ENCODE results near the gene ADAM30. TPM values are rescaled to one million over a fixed set of nuclear protein-coding genes. Genes with fewer than 3 reads are reported as not detected.

The ADAM30 gene
- total RNA-seq, 2 donors from 2014 or later, result not detected

DNA sequence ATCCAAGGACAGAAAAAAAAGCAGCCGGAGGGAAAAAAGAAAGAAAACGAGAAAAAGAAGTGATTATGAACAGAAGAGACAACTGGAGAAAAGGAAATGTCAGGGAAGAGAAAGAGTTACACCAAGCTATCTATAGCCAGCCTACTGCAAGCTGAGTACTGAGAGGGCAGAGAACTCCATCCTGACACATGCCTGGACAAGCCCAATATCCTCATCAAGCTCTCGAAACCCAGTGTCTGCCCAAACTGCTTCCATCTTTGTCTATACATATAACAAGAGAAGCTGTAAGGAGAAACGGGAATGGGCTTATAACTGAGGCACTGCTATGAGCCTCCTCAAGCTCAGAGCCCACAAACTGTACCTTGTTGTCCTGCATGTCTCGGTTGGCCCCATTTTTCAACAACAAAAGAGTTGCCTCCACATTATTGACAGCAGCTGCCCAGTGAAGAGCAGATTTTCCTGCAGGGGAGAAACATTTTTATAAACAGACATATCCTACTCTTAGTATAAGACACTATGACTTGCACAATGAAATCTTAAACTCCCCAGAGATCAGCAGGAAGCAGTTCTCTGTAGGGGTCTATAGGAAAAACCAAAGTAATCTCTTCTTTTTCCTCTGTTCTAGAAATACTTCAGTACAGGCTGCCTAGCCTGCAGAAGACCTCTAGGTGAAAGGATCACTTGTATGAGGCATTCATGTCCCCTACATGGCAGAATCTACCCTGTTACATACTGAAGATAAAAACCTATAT, 21.2 kb upstream of the ADAM30 start:
- H3K9me3 ChIP-seq, result no peaks in the 10 kb centered on the region
- TF ChIP-seq POLR2A (IDR thresholded peaks at IDR 0.05), result no peak
- no peak for TF ChIP-seq CTCF (IDR thresholded peaks at IDR 0.05)
- WGBS, 2 donors, result 72 to 81% methylated on average over 5 of the region's 5 CpGs
- no peak overlapping the region for H3K27ac ChIP-seq
- DNase-seq (no peak), ATAC-seq (no peak)
- peaks cover 14 to 49% of the 10 kb centered on the region in 2 donors for H3K36me3 ChIP-seq (replicated peaks in 1 of 2; ENCODE audit: insufficient read depth in 1 of 2, low read depth in 2 of 2)
- no peaks in the 10 kb centered on the region for H3K4me1 ChIP-seq
- H3K27me3 ChIP-seq, result no peaks in the 10 kb centered on the region
- intact Hi-C loops (cut with DNase I), result no loop called here
- H3K4me3 ChIP-seq, result no peak overlapping the region

- H3K9me3 ChIP-seq, result no peaks in the 10 kb centered on the region
- no peaks in the 10 kb centered on the region for H3K27me3 ChIP-seq
- ATAC-seq, result no peak
- WGBS, 2 donors, result 95 to 100% methylated on average over 2 to 6 of the region's 6 CpGs
- no peak overlapping the region for H3K4me3 ChIP-seq
- intact Hi-C loops (cut with DNase I), result no loop called here
- TF ChIP-seq POLR2A (IDR thresholded peaks at IDR 0.05) (no peak), CTCF (IDR thresholded peaks at IDR 0.05) (no peak)
- H3K27ac ChIP-seq, result no peak overlapping the region
- H3K4me1 ChIP-seq, result no peaks in the 10 kb centered on the region
- no peak for DNase-seq
- peaks cover 14 to 37% of the 10 kb centered on the region in 2 donors for H3K36me3 ChIP-seq (replicated peaks in 1 of 2; ENCODE audit: insufficient read depth in 1 of 2, low read depth in 2 of 2)
These were observed 19.2 kb upstream of the ADAM30 start for GRCh38 chr1:119915517-119915916.

- TF ChIP-seq CTCF (IDR thresholded peaks at IDR 0.05) (no peak), POLR2A (IDR thresholded peaks at IDR 0.05) (no peak)
- ATAC-seq (no peak), DNase-seq (no peak)
- H3K27me3 ChIP-seq, result no peaks in the 10 kb centered on the region
- H3K9me3 ChIP-seq, result no peaks in the 10 kb centered on the region
- peaks cover 14 to 27% of the 10 kb centered on the region in 2 donors for H3K36me3 ChIP-seq (replicated peaks in 1 of 2; ENCODE audit: insufficient read depth in 1 of 2, low read depth in 2 of 2)
- 59 to 63% methylated on average over 1 of the region's 1 CpG for WGBS, 2 donors
- intact Hi-C loops (cut with DNase I), result no loop called here
- H3K27ac ChIP-seq, result no peak overlapping the region
- H3K4me1 ChIP-seq, result no peaks in the 10 kb centered on the region
- H3K4me3 ChIP-seq, result no peak overlapping the region
These were observed 17.8 kb upstream of the ADAM30 start for GRCh38 chr1:119914071-119914470.

DNA sequence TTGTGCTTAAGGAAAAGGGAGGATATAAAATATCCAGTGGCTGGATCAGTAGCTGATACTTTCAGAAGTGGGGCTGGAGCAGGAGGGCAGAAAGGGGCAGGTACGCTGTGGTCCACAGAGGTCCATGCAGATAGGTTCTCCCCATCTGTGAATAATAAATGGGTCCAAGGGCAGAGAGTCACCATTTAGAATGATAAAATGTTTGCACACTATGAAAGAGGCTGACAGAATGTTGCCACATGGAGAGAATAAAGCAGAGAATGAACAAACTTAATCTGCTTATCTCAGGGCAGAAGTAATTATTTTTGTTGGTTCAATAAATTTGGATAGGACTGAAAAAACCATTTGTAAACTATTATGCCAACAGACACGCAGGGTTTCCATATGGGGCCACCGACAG, 16.6 kb upstream of the ADAM30 start:
- no peak overlapping the region for H3K27ac ChIP-seq
- no peaks in the 10 kb centered on the region for H3K9me3 ChIP-seq
- no peaks in the 10 kb centered on the region for H3K27me3 ChIP-seq
- peaks cover 14 to 21% of the 10 kb centered on the region in 2 donors for H3K36me3 ChIP-seq (replicated peaks in 1 of 2; ENCODE audit: insufficient read depth in 1 of 2, low read depth in 2 of 2)
- DNase-seq, result no peak
- TF ChIP-seq POLR2A (IDR thresholded peaks at IDR 0.05), result no peak
- TF ChIP-seq CTCF (IDR thresholded peaks at IDR 0.05), result no peak
- no peak overlapping the region for H3K4me3 ChIP-seq
- intact Hi-C loops (cut with DNase I), result no loop called here
- 54 to 56% methylated on average over 3 of the region's 3 CpGs for WGBS, 2 donors
- no peaks in the 10 kb centered on the region for H3K4me1 ChIP-seq
- ATAC-seq, result peak; percentile 47

DNA sequence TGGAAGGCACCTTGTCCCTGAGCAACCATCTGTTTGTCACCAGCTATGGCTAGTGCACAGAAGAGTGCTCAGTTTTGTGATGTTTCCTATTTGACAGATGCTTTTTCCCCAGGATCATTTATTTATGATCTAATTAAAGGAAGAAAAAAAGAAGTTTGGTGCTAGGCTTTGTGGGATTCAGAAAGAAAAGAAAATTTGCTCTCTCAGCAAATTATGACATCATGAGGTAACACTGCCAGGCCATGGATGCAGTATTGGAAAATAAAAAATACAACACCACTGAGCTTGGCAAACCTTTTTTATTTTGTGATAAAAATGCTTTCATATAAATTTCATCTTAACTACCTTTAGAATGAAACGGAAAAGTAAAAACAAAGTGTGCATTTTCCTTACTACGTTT, 15.5 kb upstream of the ADAM30 start:
- no peak overlapping the region for H3K4me3 ChIP-seq
- no peak overlapping the region for H3K27ac ChIP-seq
- no peaks in the 10 kb centered on the region for H3K27me3 ChIP-seq
- H3K36me3 ChIP-seq (replicated peaks in 1 of 2; ENCODE audit: insufficient read depth in 1 of 2, low read depth in 2 of 2), result peaks cover 14% of the 10 kb centered on the region in 2 donors
- TF ChIP-seq CTCF (IDR thresholded peaks at IDR 0.05) (no peak), POLR2A (IDR thresholded peaks at IDR 0.05) (no peak)
- intact Hi-C loops (cut with DNase I), result no loop called here
- no peaks in the 10 kb centered on the region for H3K9me3 ChIP-seq
- H3K4me1 ChIP-seq, result no peaks in the 10 kb centered on the region
- DNase-seq (no peak), ATAC-seq (no peak)
- 87 to 93% methylated on average over 2 of the region's 2 CpGs for WGBS, 2 donors

Data from body of pancreas (tissue), 4 donors.